T-helper 17 cell (primary cell): ENCODE data around the gene CD14. TPM values are rescaled to one million over a fixed set of nuclear protein-coding genes. Genes with fewer than 3 reads are reported as not detected.
"Not testable (repeated sequence)": the region's sequence is repeated elsewhere in the genome, so short reads cannot be mapped to it uniquely, and the experiment has no call there.

Experiments used
- ATAC-seq: fragments of 150-1000 bp; cut with Tn5 transposase; 2 replicates; pipeline ENCODE4 v1.10.0; 2021; ENCODE audit warnings: mild to moderate bottlenecking, moderate library complexity
- DNase-seq, 3 donors: peaks; one replicate each; pipeline versions ENCODE4 v3.0.0 to v3.0.0-alpha.2; 2020 to 2021
- H3K9me3 ChIP-seq: one replicate; pipeline ENCODE4 v1.7.0; 2013; ENCODE audit warnings: low read length, mild to moderate bottlenecking; ENCODE audit not compliant: control insufficient read depth, poor library complexity, severe bottlenecking
- H3K27ac Mint-ChIP-seq: one replicate; pipeline ENCODE4 v1.8.0; 2022; ENCODE audit warnings: mild to moderate bottlenecking, moderate library complexity, mixed read lengths
- H3K27me3 Mint-ChIP-seq: one replicate; pipeline ENCODE4 v1.8.0; 2022; ENCODE audit warnings: mixed read lengths
- H3K36me3 Mint-ChIP-seq: one replicate; pipeline ENCODE4 v1.8.0; 2022; ENCODE audit warnings: low read depth, mixed read lengths
- H3K4me1 Mint-ChIP-seq: one replicate; pipeline ENCODE4 v1.8.0; 2022; ENCODE audit warnings: mild to moderate bottlenecking, mixed read lengths
- H3K4me3 Mint-ChIP-seq: one replicate; pipeline ENCODE4 v1.8.0; 2022; ENCODE audit warnings: mild to moderate bottlenecking, moderate library complexity, mixed read lengths
- total RNA-seq, 4 donors: library from RNA in 2 of 4; stranded (reverse) in 2 of 4; gene quantifications; one replicate each; pipeline ENCODE4 v1.2.3 and lab custom pipeline; 2022 to 2026

The CD14 gene
- total RNA-seq, 2 donors from 2014 or later: 1.4 to 9.2 TPM

- Mint-ChIP-seq H3K36me3 (peaks cover 3% of the 10 kb centered on the region), H3K4me3 (peak overlapping the region; percentile 82), H3K4me1 (peaks cover 25% of the 10 kb centered on the region), H3K27me3 (peaks cover 10% of the 10 kb centered on the region), H3K27ac (peak overlapping the region; percentile 14)
- no peak for DNase-seq
- no peak for ATAC-seq
- no peaks in the 10 kb centered on the region for H3K9me3 ChIP-seq
Observed at GRCh38 chr5:140631036-140631417, 1.9 kb downstream of the CD14 start.

DNA sequence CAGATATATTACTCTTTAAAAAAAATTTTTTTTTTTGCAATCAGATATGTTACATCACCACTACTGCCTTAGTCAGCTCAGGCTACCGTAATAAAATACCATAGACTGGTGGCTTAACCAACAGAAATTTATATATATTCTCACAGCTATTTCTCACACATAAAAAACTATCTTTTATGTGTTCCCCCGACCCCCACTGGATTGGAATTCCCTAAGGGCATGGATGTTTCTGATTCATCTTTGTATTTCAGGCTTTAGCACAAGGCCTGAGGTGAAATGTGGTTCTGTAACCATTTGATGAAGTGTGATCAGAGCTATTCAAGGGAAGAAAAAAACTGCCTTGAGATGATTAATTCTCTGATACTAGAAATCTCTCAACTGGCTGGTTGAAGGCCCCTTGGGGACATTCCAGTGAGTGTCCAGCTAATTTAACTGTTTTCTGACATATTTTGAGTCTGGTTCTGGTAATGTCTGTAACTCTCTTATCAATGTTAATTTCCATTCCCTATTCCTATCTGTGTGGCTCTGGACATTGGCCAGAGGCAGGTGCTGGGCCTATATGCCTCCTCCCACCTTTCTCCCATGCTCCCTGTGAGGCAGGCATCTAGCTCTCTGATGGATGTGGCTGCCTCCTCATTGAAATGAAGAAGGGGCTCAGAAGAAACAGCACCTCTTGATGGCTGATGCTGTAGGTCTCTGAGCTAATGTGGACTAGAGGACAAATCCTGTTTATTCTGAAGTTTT lies 2.5 kb downstream of the CD14 start:
- Mint-ChIP-seq H3K27me3 (peaks cover 10% of the 10 kb centered on the region), H3K36me3 (peaks cover 3% of the 10 kb centered on the region), H3K4me3 (peak overlapping the region; percentile 82), H3K27ac (peak overlapping the region; percentile 14), H3K4me1 (peaks cover 25% of the 10 kb centered on the region)
- no peak for ATAC-seq
- H3K9me3 ChIP-seq: no peaks in the 10 kb centered on the region
- DNase-seq: no peak

- no peaks in the 10 kb centered on the region for H3K9me3 ChIP-seq
- peaks cover 21% of the 10 kb centered on the region for H3K4me1 Mint-ChIP-seq
- no peak overlapping the region for H3K27ac Mint-ChIP-seq
- DNase-seq (no peak), ATAC-seq (no peak)
- peaks cover 3% of the 10 kb centered on the region for H3K36me3 Mint-ChIP-seq
- no peak overlapping the region for H3K4me3 Mint-ChIP-seq
- H3K27me3 Mint-ChIP-seq: peaks cover 10% of the 10 kb centered on the region
Observed at GRCh38 chr5:140628711-140629110, 4.3 kb downstream of the CD14 start.

DNA sequence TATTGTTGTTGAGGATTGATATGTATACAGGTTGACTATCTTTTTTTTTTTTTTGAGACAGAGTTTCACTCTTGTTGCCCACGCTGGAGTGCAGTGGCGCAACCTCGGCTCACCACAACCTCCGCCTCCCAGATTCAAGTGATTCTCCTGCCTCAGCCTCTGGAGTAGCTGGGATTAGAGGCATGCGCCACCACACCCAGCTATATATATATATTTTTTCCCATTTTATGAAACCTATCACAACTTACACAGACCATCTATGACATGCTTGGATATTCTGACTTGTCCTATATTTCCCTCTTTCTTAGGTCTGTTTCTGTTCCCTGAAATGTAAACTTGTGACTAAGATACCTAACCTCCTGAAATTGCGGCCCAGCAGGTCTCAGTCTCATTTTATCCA lies 5.0 kb downstream of the CD14 start:
- Mint-ChIP-seq H3K36me3 (peaks cover 3% of the 10 kb centered on the region), H3K4me3 (no peak overlapping the region), H3K27ac (no peak overlapping the region), H3K4me1 (peaks cover 15% of the 10 kb centered on the region), H3K27me3 (peaks cover 10% of the 10 kb centered on the region)
- DNase-seq (no peak), ATAC-seq (no peak)
- H3K9me3 ChIP-seq: no peaks in the 10 kb centered on the region

GRCh38 chr5:140624886-140625285 lies 8.1 kb downstream of the CD14 start:
- ATAC-seq, H3K27ac Mint-ChIP-seq, DNase-seq, H3K4me1 Mint-ChIP-seq, H3K36me3 Mint-ChIP-seq, H3K9me3 ChIP-seq, H3K4me3 Mint-ChIP-seq: not testable (repeated sequence)
- H3K27me3 Mint-ChIP-seq: peaks cover 19% of the 10 kb centered on the region

DNA sequence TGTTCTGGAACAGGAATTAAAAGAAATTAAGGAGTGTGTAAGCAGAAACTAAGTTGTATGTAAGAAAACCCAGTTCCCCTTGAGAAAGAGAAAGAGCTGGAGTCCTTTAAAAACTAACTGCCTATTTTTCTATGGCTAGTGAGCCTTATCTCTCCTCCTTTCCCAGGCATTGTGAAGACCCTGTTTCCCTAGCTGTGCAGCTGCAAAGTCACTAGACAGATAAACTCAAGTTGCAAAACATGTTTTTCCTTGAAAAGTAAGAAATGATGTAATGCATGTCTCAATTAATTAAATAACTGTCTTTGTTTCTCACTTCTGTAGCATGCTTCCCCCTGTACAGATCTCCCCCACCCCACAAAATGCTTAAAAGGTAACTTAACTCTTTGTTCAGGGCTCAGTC lies 9.9 kb downstream of the CD14 start:
- ATAC-seq, H3K4me3 Mint-ChIP-seq, H3K4me1 Mint-ChIP-seq, H3K36me3 Mint-ChIP-seq, H3K9me3 ChIP-seq, H3K27ac Mint-ChIP-seq, DNase-seq: not testable (repeated sequence)
- peaks cover 21% of the 10 kb centered on the region for H3K27me3 Mint-ChIP-seq

GRCh38 chr5:140622301-140622700 lies 10.7 kb downstream of the CD14 start:
- H3K27me3 Mint-ChIP-seq: peaks cover 27% of the 10 kb centered on the region
- DNase-seq (no peak), ATAC-seq (no peak)
- H3K27ac Mint-ChIP-seq: peak overlapping the region; percentile 69
- H3K4me3 Mint-ChIP-seq: no peak overlapping the region
- no peaks in the 10 kb centered on the region for H3K4me1 Mint-ChIP-seq
- no peaks in the 10 kb centered on the region for H3K9me3 ChIP-seq
- peaks cover 2% of the 10 kb centered on the region for H3K36me3 Mint-ChIP-seq

- Mint-ChIP-seq H3K4me3 (no peak overlapping the region), H3K36me3 (no peaks in the 10 kb centered on the region), H3K4me1 (peaks cover 16% of the 10 kb centered on the region), H3K27ac (no peak overlapping the region), H3K27me3 (peaks cover 21% of the 10 kb centered on the region)
- no peaks in the 10 kb centered on the region for H3K9me3 ChIP-seq
- DNase-seq (no peak), ATAC-seq (no peak)
Observed at GRCh38 chr5:140611020-140611521, 21.9 kb downstream of the CD14 start.

- ATAC-seq (no peak), DNase-seq (no peak)
- H3K27me3 Mint-ChIP-seq: peaks cover 21% of the 10 kb centered on the region
- H3K9me3 ChIP-seq: no peaks in the 10 kb centered on the region
- no peak overlapping the region for H3K4me3 Mint-ChIP-seq
- H3K27ac Mint-ChIP-seq: no peak overlapping the region
- no peaks in the 10 kb centered on the region for H3K36me3 Mint-ChIP-seq
- H3K4me1 Mint-ChIP-seq: peaks cover 16% of the 10 kb centered on the region
Observed at GRCh38 chr5:140609126-140609525, 23.8 kb downstream of the CD14 start.

GRCh38 chr5:140608722-140609121 lies 24.3 kb downstream of the CD14 start:
- ATAC-seq: no peak
- Mint-ChIP-seq H3K4me1 (peaks cover 16% of the 10 kb centered on the region), H3K27ac (no peak overlapping the region), H3K27me3 (peaks cover 21% of the 10 kb centered on the region), H3K36me3 (no peaks in the 10 kb centered on the region), H3K4me3 (no peak overlapping the region)
- no peak for DNase-seq
- H3K9me3 ChIP-seq: no peaks in the 10 kb centered on the region

DNA sequence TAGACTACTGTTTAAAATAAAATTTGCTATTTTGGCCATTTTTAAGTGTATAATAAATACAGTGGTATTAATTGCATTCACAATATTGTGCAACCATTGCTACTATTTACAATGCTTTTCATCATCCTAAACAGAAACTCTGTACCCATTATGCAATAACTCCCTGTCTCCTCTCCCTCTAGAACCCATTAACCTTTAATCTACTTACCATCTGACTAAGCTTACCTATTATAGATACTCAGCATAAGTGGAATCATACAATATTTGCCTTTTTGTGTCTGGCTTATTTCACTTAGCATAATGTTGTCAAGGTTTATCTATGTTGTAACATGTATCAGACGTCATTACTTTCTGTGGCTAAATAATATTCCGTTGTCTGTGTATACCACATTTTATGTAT lies 25.9 kb downstream of the CD14 start:
- Mint-ChIP-seq H3K36me3 (no peaks in the 10 kb centered on the region), H3K27ac (no peak overlapping the region), H3K4me1 (peaks cover 12% of the 10 kb centered on the region), H3K27me3 (peaks cover 14% of the 10 kb centered on the region), H3K4me3 (no peak overlapping the region)
- DNase-seq: no peak
- no peak for ATAC-seq
- H3K9me3 ChIP-seq: no peaks in the 10 kb centered on the region

- H3K27me3 Mint-ChIP-seq: peaks cover 5% of the 10 kb centered on the region
- H3K4me1 Mint-ChIP-seq: peaks cover 6% of the 10 kb centered on the region
- H3K36me3 Mint-ChIP-seq: no peaks in the 10 kb centered on the region
- H3K4me3 Mint-ChIP-seq: no peak overlapping the region
- no peaks in the 10 kb centered on the region for H3K9me3 ChIP-seq
- no peak for ATAC-seq
- H3K27ac Mint-ChIP-seq: no peak overlapping the region
- no peak for DNase-seq
Observed at GRCh38 chr5:140605879-140606278, 27.1 kb downstream of the CD14 start.

DNA sequence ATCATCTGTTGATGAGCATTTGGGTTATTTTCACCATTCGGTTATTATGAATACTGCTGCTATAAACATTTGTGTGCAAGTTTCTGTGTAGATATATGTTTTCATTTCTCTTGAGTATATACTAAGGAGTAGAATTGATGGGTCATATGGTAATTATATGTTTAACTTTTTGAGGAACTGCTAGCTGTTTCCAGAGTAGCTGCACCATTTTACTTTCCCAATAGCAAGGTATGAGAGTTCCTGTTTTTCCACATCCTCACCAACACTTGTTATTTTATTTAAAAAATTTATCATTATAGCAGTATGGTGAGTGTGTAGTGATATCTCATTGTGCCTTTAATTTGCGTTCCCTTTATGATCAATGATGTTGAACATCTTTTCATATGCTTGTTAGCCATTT lies 29.2 kb downstream of the CD14 start:
- no peak for ATAC-seq
- Mint-ChIP-seq H3K4me3 (no peak overlapping the region), H3K27me3 (peaks cover 2% of the 10 kb centered on the region), H3K4me1 (peaks cover 1% of the 10 kb centered on the region), H3K27ac (no peak overlapping the region), H3K36me3 (no peaks in the 10 kb centered on the region)
- no peak for DNase-seq
- no peaks in the 10 kb centered on the region for H3K9me3 ChIP-seq

- not testable (repeated sequence) for H3K27ac Mint-ChIP-seq, DNase-seq
Observed at GRCh38 chr5:140603446-140603698, 29.6 kb downstream of the CD14 start.

More at GRCh38 chr5:140603446-140603698, 29.6 kb downstream of the CD14 start:
- not testable (repeated sequence) for H3K4me1 Mint-ChIP-seq, H3K9me3 ChIP-seq, ATAC-seq, H3K4me3 Mint-ChIP-seq, H3K36me3 Mint-ChIP-seq, H3K27me3 Mint-ChIP-seq
